IPS-20b (cell line): Measurements from ENCODE around the gene ZDHHC14.

Experiments
- H3K27ac ChIP-seq: one replicate; pipeline ENCODE4 v1.5.1; 2013; ENCODE audit warnings: low read length
- H3K27me3 ChIP-seq: 2 replicates; pipeline ENCODE4 v1.6.1; 2013; ENCODE audit warnings: mild to moderate bottlenecking, low read length, inconsistent platforms; ENCODE audit not compliant: insufficient read depth
- H3K36me3 ChIP-seq: 2 replicates; pipeline ENCODE4 v1.6.1; 2013; ENCODE audit warnings: low read depth, mild to moderate bottlenecking, inconsistent platforms, low read length, moderate library complexity; ENCODE audit not compliant: insufficient read depth
- H3K4me1 ChIP-seq: 2 replicates; pipeline ENCODE4 v1.6.1; 2013; ENCODE audit warnings: mild to moderate bottlenecking, control low read depth, inconsistent platforms, low read length, moderate library complexity; ENCODE audit not compliant: insufficient read depth
- H3K4me3 ChIP-seq: 2 replicates; pipeline ENCODE4 v1.5.1; 2013; ENCODE audit warnings: mild to moderate bottlenecking, low read length, inconsistent platforms
- H3K9ac ChIP-seq: 2 replicates; pipeline ENCODE4 v1.6.1; 2013; ENCODE audit warnings: low read depth, mild to moderate bottlenecking, inconsistent platforms, low read length, moderate library complexity
- H3K9me3 ChIP-seq: 2 replicates; pipeline ENCODE4 v1.6.1; 2013; ENCODE audit warnings: mild to moderate bottlenecking, low read depth, low read length, inconsistent platforms; ENCODE audit not compliant: insufficient read depth

The ZDHHC14 gene

DNA sequence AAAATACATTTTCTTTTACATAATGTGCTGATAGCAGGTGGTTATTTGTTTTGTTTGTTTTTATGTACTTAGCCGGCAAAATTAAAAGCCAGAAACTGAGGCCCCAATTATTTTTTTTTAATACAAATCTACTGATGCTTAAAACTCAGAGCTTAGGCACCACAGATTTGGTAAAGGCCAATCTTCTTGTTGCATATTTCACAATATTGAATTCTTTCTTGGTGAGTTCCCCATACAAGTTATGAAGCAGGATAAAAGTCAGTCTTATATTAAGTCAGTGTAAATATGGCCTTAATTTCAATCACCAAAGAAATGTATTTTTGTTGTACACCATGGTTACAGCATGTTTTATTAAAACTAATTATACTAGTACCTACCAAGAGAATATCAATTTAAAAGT lies 16.3 kb upstream of the ZDHHC14 start:
- Histone ChIP-seq H3K27me3 (no peaks in the 10 kb centered on the region), H3K27ac (no peak overlapping the region), H3K4me1 (no peaks in the 10 kb centered on the region), H3K4me3 (no peak overlapping the region), H3K36me3 (no peaks in the 10 kb centered on the region), H3K9me3 (no peaks in the 10 kb centered on the region), H3K9ac (no peak overlapping the region)

DNA sequence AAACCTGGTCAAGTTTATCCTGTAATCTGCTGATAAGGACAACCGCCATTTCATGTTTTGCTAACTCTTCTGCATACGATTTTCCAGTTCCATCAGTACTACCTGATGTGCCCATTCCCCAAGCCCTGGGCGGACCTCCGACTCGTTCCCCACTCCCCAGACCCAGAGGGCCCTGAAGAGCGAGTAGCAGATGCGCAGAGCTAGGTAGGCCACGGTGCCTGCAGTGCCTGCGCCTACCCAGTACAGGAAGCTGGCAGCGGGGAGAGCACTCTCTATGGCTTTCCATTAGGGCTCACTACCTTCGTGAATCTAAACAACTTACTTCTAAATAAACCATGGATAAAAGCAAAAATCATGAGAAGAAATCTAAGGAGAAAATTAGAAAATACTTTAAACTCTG lies 14.3 kb upstream of the ZDHHC14 start:
- Histone ChIP-seq H3K9ac (no peak overlapping the region), H3K36me3 (no peaks in the 10 kb centered on the region), H3K9me3 (no peaks in the 10 kb centered on the region), H3K4me1 (no peaks in the 10 kb centered on the region), H3K27ac (no peak overlapping the region), H3K4me3 (no peak overlapping the region), H3K27me3 (no peaks in the 10 kb centered on the region)

DNA sequence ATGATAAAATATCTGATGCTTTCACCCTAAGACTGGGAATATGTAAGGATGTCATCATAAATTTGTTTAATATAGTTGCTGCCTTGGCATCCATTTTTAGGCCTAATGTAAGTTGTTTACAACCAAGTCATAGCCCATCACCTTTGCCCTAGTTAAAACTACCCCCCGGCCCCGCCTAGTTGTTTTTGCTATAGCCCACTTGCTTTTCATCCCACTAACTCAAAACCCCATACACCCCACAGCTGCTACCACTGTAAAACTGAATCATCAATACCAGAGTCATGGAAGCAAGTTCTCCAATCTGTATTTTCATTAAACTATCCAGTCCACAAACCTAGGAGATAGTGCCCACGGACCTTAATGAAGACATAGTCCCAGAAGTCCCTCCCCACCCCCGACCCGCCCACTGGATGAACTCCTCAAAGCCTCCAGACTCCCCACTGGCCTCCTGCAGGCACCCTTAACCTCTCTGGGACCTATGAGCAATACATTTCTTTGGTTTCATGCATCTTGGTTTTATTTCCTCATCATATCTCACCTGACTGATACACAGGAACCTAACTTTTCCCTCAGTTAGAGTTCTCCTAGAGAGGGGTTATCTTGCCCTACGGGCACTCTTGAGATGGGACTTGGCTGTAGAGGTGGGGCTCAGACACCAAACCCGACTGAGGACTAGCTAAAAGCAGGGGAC lies 12.5 kb upstream of the ZDHHC14 start:
- no peaks in the 10 kb centered on the region for H3K36me3 ChIP-seq
- H3K4me1 ChIP-seq = no peaks in the 10 kb centered on the region
- no peaks in the 10 kb centered on the region for H3K27me3 ChIP-seq
- no peaks in the 10 kb centered on the region for H3K9me3 ChIP-seq
- H3K9ac ChIP-seq = no peak overlapping the region
- no peak overlapping the region for H3K27ac ChIP-seq
- no peak overlapping the region for H3K4me3 ChIP-seq

DNA sequence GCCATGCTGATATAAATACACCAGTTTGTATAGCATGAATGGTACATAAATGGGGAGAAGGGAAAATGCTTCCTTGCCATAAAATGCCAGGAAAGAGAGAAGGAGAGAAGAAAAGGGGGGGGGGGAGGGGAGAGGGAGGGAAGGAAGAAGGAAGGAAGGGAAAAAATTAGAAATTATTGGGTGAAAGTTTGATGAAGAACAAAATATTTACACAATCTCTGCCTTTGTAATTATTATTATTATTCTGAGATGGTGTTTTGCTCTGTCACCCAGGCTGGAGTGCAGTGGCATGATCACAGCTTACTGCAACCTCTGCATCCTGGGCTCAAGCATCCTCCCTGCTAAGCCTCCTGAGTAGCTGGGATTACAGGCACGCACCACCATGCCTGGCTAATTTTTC lies 10.2 kb upstream of the ZDHHC14 start:
- no peak overlapping the region for H3K9ac ChIP-seq

DNA sequence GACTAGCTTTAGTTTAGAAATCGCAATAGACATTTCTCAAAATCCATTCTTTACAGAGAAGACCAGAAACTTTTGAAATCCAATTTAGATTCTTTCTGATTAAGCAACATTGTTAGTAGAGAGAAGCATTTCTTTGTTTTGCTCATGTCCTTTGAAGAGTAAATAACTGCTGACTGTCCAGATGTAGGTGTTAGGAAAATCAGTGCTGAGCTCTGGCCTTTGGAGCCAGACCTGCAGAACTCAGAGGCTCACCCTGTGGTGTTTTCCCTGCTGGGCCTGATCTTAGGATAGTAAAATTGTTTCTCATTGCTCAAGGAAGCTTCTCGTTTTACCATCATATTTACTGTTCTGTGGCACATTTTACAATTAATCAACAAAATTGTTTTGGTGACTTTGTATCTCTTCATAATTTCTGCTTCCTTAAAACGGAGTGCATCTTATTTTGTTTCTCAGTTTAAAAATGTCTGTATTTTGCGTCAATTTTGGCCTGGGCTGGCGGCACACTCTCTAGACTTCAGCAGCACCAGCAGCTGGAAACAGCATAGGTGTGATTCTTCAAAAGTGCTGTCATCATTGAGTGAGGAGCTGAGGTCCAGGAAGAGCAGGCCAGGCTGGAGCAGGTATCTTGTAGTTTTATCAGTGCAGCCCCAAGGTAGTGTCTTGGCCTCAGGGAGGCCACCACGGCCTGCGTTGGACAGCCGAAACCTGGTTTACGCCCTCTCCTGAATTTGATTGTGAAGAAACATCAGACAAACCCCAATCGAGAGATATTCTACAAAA lies 8.3 kb upstream of the ZDHHC14 start:
- Histone ChIP-seq H3K9ac (no peak overlapping the region), H3K9me3 (no peaks in the 10 kb centered on the region), H3K27me3 (peaks cover 15% of the 10 kb centered on the region; the same call in 1 of the 2 replicates), H3K36me3 (no peaks in the 10 kb centered on the region), H3K27ac (no peak overlapping the region), H3K4me3 (no peak overlapping the region), H3K4me1 (peaks cover 11% of the 10 kb centered on the region)

More for the DNA sequence above, 10.2 kb upstream of the ZDHHC14 start:
- peaks cover 11% of the 10 kb centered on the region for H3K4me1 ChIP-seq
- no peaks in the 10 kb centered on the region for H3K36me3 ChIP-seq
- no peak overlapping the region for H3K27ac ChIP-seq
- no peaks in the 10 kb centered on the region for H3K27me3 ChIP-seq
- H3K9me3 ChIP-seq = no peaks in the 10 kb centered on the region
- H3K4me3 ChIP-seq = no peak overlapping the region

DNA sequence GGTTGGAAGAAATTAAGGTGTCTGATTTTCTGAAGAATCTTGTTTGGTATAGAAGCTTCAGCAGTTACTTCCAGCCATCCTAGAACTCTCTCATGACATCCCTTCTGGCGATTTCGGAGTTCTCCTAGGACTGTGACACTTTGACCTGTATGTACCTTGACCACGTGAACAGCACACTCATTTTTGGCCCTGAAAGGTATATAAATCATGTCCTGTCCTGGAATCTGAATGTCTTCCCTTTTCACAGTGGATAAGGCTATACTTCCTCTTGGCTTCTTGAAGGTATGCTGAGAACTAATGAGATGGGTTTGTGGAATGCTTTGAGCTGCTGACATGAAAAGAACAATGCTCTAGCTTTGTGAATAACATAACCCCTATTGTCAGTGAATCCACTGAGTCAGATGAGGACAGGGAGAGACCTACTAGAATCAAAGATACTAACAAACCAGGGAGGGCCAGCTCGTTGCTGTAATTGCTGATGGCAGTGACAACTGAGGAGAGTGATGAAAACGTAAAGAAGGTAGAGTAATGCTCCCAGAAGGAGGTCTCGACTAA lies 6.0 kb upstream of the ZDHHC14 start:
- Histone ChIP-seq H3K27ac (no peak overlapping the region), H3K9ac (no peak overlapping the region), H3K36me3 (no peaks in the 10 kb centered on the region), H3K4me1 (peaks cover 11% of the 10 kb centered on the region), H3K9me3 (no peaks in the 10 kb centered on the region), H3K27me3 (peaks cover 15% of the 10 kb centered on the region; the same call in 1 of the 2 replicates), H3K4me3 (no peak overlapping the region)

DNA sequence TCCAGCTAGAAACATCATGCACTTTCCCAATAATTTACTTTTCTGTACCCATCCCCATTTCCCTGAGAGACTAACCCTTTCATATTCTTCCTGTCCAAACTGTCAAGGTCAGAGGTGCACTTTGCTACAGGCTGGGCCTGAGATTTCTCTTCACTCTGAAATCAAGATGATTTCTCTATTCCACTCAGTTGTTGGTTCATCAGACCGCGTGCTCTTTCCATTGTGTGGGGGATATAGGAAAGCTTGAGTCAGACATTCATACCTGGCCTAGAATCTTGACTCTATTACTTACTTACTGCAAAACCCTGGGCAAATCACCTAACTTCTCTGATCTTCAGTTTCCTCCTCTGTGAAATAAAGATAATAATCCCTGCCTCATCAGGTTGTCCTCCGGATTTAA lies 4.7 kb upstream of the ZDHHC14 start:
- H3K4me1 ChIP-seq = peaks cover 11% of the 10 kb centered on the region

DNA sequence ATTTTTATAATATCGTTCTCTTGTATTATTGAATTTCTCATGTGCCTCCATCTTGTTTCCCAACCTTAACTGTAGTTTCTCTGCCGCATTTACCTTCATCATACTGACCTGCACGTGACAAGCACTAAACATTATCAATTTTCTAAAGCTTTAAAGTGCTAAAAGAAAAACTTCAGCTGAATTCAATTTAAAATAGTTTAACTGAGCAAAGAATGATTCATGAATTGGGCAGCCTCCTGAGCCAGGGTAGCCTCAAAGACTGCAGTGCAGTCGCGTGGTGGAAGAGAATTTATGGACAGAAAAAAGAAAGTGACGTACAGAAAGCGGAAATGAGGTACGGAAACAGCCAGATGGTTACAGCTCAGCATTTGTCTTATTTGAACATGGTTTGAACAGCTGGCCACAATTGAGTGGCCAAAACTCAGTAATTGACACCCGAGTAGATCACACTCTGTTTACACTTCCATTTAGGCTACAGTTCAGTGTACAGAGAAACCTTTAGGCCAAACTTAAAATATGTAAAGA lies 4.2 kb upstream of the ZDHHC14 start:
- H3K27me3 ChIP-seq = peaks cover 15% of the 10 kb centered on the region; the same call in 1 of the 2 replicates
- no peaks in the 10 kb centered on the region for H3K36me3 ChIP-seq
- no peak overlapping the region for H3K27ac ChIP-seq
- H3K9me3 ChIP-seq = no peaks in the 10 kb centered on the region
- H3K9ac ChIP-seq = no peak overlapping the region
- peaks cover 11% of the 10 kb centered on the region for H3K4me1 ChIP-seq
- H3K4me3 ChIP-seq = no peak overlapping the region

More for the DNA sequence above, 4.7 kb upstream of the ZDHHC14 start:
- Histone ChIP-seq H3K27me3 (peaks cover 15% of the 10 kb centered on the region; the same call in 1 of the 2 replicates), H3K4me3 (no peak overlapping the region), H3K9me3 (no peaks in the 10 kb centered on the region), H3K36me3 (no peaks in the 10 kb centered on the region), H3K9ac (no peak overlapping the region), H3K27ac (no peak overlapping the region)

DNA sequence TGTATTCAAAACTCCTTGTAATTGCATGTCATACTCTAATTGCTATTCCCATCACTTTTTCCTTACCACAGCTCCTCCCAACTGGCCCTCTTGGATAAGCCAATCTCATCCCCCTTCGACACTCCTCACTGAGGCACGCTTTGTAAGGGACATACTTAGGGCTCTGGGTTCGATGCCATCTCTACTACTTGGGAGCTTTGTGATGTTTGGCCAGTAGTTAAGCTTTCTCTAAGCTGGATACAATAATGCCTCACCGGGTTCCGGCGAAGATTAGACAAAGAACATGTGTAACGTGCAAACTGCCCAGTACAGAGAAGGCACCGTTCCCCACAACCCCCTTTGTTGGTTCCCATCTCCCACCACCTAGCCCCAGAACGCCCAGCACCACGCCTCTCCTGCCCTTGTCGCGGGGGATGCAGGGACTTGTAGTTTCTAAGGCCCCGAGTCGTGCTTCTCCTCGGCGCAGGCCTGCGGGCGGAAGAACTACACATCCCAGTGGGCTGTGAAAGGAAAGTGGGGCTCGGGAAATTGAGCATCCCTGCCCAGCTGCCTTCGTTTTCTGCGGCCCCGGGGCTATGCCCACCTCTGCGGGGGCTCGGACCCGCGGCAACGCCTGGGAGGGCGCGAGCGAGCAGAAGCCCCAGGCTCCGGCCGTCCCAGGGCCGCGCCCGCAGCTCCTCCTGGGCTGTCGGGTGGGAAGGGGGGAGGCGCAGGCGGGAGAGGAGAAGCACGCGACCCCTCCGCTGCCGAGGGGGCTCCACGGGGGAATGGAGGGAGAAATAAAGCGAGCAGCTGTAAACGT lies 1.1 kb upstream of the ZDHHC14 start:
- H3K27ac ChIP-seq = no peak overlapping the region
- peak overlapping the region; percentile 64; the same call in 1 of the 2 replicates for H3K9ac ChIP-seq
- H3K36me3 ChIP-seq = no peaks in the 10 kb centered on the region
- no peaks in the 10 kb centered on the region for H3K9me3 ChIP-seq
- H3K4me1 ChIP-seq = peaks cover 16% of the 10 kb centered on the region
- peaks cover 40% of the 10 kb centered on the region for H3K27me3 ChIP-seq
- H3K4me3 ChIP-seq = peak overlapping the region; percentile 74

DNA sequence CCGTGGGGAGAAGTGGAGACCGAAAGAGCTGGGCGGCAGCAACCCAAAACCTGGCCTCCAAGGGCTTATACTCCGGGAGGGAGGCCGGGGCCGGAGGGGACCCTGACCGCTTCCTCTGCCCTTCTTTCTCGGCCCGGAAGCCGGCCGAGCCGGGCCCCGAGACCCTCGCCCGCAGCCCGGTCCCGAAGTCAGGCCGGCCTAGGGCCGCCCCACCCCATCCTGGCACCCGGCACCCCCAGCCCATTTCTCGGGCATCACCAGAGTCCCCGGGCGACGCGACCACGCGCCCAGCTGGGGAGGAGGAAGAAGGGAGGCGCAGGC lies 572 bp upstream of the ZDHHC14 start:
- peak overlapping the region; percentile 61; the same call in 1 of the 2 replicates for H3K9ac ChIP-seq
- H3K36me3 ChIP-seq = no peaks in the 10 kb centered on the region

More for the DNA sequence above, 572 bp upstream of the ZDHHC14 start:
- H3K27me3 ChIP-seq = peaks cover 40% of the 10 kb centered on the region
- peaks cover 10% of the 10 kb centered on the region for H3K4me1 ChIP-seq
- H3K9me3 ChIP-seq = no peaks in the 10 kb centered on the region
- H3K27ac ChIP-seq = no peak overlapping the region
- peak overlapping the region; percentile 74 for H3K4me3 ChIP-seq
